Measurements from ENCODE around the gene ALOXE3.

Gene ALOXE3

GRCh38 chr17:8137645-8138373 lies 19.5 kb upstream of the ALOXE3 start:
- TF ChIP-seq EP300 (IDR thresholded peaks at IDR 0.05; ENCODE audit: borderline replicate concordance) (no peak), EGR1 (IDR thresholded peaks at IDR 0.05) (no peak), CEBPB (IDR thresholded peaks at IDR 0.05) (no peak), YY1 (IDR thresholded peaks at IDR 0.05; ENCODE audit: low read depth) (no peak), TAF1 (IDR thresholded peaks at IDR 0.05; ENCODE audit: low read depth) (no peak), TCF12 (IDR thresholded peaks at IDR 0.05; ENCODE audit: low read depth) (no peak), MAX (IDR thresholded peaks at IDR 0.05) (no peak), RAD21 (IDR thresholded peaks at IDR 0.05; ENCODE audit: low read depth) (no peak), FOXM1 (IDR thresholded peaks at IDR 0.05; ENCODE audit: borderline replicate concordance, low read depth) (no peak), USF1 (IDR thresholded peaks at IDR 0.05) (no peak), CREB1 (IDR thresholded peaks at IDR 0.05; ENCODE audit: low read depth) (no peak), REST (IDR thresholded peaks at IDR 0.05; ENCODE audit: low read depth) (no peak), TEAD4 (IDR thresholded peaks at IDR 0.05) (no peak), NFIC (IDR thresholded peaks at IDR 0.05) (no peak), ZBTB7A (IDR thresholded peaks at IDR 0.05; ENCODE audit: low read depth) (no peak)

- TF ChIP-seq MAX (IDR thresholded peaks at IDR 0.05): no peak
- no peak for TF ChIP-seq CREB1 (IDR thresholded peaks at IDR 0.05; ENCODE audit: low read depth)
- TF ChIP-seq NFIC (IDR thresholded peaks at IDR 0.05): no peak
- no peak for TF ChIP-seq YY1 (IDR thresholded peaks at IDR 0.05; ENCODE audit: low read depth)
- no peak for TF ChIP-seq TCF12 (IDR thresholded peaks at IDR 0.05; ENCODE audit: low read depth)
- TF ChIP-seq USF1 (IDR thresholded peaks at IDR 0.05): no peak
- TF ChIP-seq TAF1 (IDR thresholded peaks at IDR 0.05; ENCODE audit: low read depth): no peak
Measured at GRCh38 chr17:8133941-8134340, 15.6 kb upstream of the ALOXE3 start.

- no peak for TF ChIP-seq REST (IDR thresholded peaks at IDR 0.05; ENCODE audit: low read depth)
Measured at GRCh38 chr17:8133399-8133798, 15.1 kb upstream of the ALOXE3 start.

- no peak for TF ChIP-seq EP300 (IDR thresholded peaks at IDR 0.05; ENCODE audit: borderline replicate concordance)
- no peak for TF ChIP-seq YY1 (IDR thresholded peaks at IDR 0.05; ENCODE audit: low read depth)
- TF ChIP-seq RAD21 (IDR thresholded peaks at IDR 0.05; ENCODE audit: low read depth): no peak
- no peak for TF ChIP-seq NFIC (IDR thresholded peaks at IDR 0.05)
- TF ChIP-seq CREB1 (IDR thresholded peaks at IDR 0.05; ENCODE audit: low read depth): no peak
- TF ChIP-seq CEBPB (IDR thresholded peaks at IDR 0.05): no peak
- no peak for TF ChIP-seq TAF1 (IDR thresholded peaks at IDR 0.05; ENCODE audit: low read depth)
- TF ChIP-seq MAX (IDR thresholded peaks at IDR 0.05): no peak
- no peak for TF ChIP-seq REST (IDR thresholded peaks at IDR 0.05; ENCODE audit: low read depth)
Measured at GRCh38 chr17:8131844-8132441, 13.6 kb upstream of the ALOXE3 start.
